GM18951 (cell line): Measurements from ENCODE around the gene XRCC3.
A peak's percentile ranks its signal among the peaks of the same experiment; 100 is the strongest.

ENCODE experiments used
- POLR2A ChIP-seq: IDR thresholded peaks from 4 replicates; pipeline ENCODE4 v1.6.1; 2011; ENCODE audit warnings: mild to moderate bottlenecking; ENCODE audit not compliant: insufficient read length, insufficient read depth; ENCODE audit errors: extremely low read depth
- in situ Hi-C: fragments of 300-500 bp; cut with MboI; formaldehyde crosslinking; loops from one replicate; pipeline ENCODE4 v1.12.0; 2022; ENCODE audit warnings: low sequenced_read_pairs, mixed read lengths, inconsistent platforms; ENCODE audit not compliant: unreplicated experiment

The XRCC3 gene

DNA sequence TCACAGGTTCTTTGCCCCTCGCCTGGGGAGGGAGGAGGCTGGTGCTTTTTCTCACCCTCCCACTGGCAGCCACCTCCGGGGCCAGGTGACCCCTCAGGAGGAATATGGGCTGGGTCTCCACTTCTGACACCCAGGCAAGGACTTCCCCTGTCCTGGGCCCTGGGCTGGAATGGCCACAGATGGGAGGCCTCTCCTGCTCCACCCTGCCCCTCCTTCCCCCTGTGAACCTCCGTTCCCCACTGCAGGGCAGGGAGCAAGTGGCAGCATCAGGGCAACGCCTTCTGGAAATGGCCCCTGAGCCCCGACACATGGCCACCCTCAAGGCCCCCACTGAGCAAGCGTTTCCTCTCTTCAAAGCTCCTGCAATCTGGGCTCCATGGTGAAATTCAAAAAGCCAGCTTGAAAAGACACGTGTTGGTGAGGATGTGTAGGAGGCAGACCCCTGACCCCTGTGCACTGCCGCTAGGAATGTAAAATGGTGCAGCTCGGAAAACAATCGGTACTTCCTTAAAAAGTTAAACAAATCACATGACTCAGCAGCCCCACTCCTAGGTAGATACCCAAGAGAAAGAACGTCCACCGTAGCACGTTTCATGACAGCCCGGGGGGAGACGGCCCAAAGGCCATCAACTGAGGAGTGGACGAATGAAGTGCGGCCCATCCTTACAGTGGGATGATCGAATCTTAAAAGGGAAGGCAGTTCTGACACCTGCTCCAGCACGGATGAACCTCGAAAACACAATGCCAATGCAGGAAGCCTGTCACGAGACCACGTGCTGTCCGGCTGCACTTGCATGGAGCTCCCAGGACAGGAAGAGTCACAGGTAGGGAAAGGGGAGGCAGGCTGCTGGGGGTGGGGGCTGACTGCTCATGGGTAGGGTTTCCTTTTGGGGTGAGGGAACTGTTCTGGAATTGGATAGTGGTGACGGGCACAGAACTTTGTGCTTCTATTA, 11.5 kb downstream of the XRCC3 start:
- in situ Hi-C loops, result no loop called here
- TF ChIP-seq POLR2A, result peak; percentile 8

DNA sequence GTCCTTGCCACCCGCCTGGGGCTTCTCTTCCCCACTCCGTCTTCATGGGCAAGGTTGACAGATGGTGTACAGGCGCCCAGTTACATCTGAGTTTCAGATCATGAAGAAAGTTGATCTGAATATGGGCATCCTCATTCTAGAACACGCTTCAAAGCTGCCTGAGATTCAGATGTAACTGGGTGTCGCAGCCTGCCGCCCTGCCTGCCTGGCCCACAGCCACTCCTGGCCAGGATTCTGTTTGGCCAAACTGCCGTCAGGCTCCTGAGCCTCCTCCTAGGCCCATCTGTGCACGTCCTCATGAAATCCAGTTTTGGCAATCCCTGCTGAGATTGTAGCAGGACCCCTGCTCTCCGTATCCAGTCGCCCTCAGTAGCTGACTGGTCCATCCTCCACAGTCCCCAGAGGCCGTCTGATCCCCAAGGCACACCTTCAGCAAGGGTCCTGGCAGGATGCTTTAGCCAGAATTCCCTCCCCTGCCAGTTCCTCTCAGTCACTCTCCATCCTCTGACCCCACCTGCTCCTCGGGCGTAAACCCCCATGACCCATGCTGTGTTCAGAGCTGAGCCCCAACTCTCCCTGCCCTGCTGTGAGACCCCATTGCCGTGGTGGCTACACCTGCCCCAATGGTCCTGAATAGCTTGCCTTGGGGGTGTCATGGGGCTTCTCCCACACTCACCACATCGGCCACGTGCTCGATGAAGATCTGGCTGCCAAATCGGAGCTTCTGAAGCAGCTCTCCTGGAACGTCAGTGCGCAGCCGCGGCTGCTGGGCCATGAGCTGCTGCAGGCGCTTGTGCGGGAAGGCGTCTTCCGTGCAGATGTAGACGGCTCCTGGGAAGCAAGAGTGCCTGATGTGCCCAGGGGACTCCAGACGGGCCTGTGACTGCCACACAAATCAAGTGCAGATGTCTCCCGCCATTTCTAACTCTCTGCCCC, 12.5 kb downstream of the XRCC3 start:
- peak; percentile 22 for TF ChIP-seq POLR2A
- in situ Hi-C loops, result no loop called here

DNA sequence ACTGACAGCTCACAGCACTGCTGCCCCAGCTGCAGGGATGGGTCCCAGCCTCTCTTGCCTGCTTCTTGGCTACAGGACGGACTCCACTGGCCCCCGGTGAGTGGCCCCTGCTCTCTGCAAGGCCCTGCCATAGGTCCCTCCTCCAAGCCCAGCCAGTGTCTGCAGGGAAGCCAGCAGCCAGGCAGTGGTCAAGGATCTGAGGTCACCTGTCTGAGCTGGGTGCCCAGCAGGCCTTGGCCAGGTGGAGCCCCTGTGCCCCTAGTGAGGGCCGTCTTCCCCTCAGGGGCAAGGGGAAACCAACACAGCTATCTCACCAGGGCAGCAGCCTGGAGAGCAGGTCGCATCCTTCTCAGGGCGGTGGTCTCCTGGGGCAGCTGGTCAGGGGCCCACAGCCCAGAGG, 13.2 kb downstream of the XRCC3 start:
- in situ Hi-C loops, result no loop called here
- no peak for TF ChIP-seq POLR2A

DNA sequence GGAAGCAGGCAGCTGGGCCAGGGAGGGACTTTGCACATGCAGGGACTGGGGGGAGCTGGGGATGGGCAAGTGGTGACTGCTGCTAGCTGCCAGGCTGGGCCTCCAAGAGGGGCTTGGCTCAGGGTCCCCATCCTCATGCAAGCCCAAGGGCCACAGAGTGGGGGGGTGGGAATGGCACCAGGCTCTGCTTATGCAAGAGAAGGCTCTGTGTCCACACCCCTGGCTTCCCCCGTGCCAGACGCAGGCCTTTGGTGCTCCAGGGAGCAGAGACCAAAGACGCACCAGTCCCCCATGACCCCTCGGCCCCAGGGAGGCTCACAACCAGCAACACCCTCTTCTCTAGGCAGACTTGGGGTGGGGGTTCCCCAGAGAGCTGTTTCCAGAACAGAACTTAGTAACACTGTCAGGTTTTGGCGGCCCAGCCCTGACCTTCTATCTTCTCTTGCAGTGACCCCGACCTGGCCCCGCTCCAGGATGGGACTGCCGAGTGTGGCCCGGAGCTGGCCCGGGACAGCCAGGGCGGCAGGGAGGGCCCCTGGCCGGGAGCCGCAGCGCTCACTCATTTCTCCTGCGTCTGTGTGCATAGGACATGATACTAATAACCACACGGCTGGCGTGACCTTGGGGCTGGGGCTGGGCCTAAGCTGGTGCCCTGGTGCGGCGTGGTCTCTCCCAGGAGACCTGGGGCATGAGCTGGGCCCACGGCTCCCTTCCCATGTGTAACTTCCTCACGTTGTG, 14.3 kb downstream of the XRCC3 start:
- peak; percentile 21 for TF ChIP-seq POLR2A
- in situ Hi-C loops, result no loop called here

DNA sequence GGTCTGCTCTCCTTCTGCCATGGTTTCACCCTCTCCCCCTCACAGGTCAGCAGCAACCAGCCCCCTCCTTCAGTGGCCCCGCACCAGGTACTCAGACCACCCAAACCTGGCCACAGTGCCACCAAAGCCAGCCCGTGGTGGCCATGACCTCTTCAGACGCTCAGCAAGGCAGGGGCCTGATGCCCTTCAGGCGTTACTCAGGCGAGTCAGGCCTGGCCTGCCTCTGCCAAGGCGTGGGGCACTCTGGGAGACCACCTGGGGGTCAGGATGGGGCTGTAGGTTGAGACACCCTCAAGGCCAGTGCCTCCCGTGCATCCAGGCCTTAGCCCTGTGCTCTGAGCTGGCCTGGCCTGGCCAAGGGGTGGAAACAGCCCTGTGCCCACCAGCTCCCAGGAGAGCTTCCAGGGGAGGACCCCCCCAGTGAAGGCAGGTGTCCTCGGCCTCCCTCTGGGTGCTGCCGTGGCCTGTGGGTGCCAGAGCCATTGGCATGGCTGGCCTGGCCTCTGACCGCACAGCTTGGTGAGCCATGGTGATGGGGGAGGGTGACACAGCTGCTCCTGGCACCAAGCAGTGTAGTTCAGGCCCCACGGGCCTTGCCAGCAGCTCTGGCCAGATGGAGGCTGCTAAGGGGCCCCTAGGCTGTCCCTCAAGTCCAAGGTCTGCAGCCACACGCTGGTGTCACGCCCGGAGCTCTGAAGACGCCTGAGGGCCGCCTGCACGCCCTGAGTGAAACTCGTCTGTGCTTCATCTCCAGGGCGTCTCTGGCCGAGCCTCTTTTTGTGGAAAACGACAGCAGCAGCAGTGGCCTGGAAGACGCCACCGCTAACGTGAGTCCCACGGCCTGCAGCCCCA, 15.1 kb downstream of the XRCC3 start:
- in situ Hi-C loops, result no loop called here

DNA sequence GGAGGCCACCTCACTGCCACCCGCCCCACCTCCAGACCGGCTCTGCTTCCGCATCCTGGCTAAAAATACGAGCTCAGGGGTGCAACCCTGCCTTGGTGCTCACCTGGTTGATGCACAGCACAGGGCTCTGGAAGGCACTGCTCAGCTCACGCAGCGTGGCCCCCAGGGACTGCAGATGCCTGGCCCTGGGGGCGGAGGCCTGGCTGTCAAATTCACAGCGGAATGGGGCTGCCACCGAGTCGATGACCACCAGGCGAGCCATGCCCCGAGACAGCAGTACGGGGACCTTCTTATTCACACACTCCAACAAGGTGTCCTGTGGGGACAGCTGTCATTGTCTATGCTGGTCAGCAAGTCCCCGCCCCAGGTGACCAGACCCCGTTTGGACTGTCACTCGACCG, 16.0 kb downstream of the XRCC3 start:
- TF ChIP-seq POLR2A, result no peak
- in situ Hi-C loops, result no loop called here

More for the DNA sequence above, 15.1 kb downstream of the XRCC3 start:
- TF ChIP-seq POLR2A, result no peak

DNA sequence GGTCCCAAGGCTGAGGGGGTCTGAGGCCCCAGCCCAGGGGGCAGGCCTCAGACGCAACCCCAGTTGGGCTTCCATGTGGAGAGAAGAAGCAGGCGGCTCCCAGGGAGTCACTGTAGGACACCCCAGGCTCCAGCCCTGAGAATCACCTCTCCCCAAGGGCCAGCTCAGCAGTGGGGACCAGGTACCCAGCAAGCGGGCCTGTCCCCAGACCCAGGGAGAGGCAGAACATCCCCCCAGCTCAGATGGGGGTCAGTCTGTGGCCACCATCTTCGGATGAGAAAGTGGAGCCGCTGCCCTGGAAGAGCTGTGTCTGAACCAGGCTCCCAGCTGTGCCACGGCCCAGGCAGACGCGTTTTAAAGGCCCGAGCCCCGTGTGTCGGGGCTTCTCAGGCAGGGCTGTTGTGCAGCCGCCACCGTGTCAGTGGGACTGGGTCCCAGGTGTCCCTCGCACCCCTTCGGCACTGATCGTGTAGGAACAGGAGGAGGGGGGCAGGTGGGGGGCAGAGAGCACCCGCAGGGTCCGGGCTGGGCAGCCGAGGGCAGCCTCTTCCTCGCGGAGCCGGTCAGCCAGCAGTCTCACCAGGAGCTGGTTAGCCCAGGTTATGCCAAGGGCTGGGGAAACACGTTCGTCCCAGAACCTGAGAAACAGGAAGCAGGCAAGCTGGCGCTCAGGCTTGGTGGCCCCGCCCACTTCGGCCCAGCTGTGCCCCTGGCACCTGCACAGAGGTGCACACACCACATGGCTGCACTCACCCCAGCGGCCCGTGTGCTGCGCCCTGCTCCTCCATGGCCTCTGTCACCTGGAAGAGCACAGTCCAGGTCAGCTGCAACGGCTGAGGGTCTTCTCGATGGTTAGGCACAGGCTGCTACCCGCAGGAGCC, 16.6 kb downstream of the XRCC3 start:
- TF ChIP-seq POLR2A, result peak; percentile 28
- in situ Hi-C loops, result no loop called here

DNA sequence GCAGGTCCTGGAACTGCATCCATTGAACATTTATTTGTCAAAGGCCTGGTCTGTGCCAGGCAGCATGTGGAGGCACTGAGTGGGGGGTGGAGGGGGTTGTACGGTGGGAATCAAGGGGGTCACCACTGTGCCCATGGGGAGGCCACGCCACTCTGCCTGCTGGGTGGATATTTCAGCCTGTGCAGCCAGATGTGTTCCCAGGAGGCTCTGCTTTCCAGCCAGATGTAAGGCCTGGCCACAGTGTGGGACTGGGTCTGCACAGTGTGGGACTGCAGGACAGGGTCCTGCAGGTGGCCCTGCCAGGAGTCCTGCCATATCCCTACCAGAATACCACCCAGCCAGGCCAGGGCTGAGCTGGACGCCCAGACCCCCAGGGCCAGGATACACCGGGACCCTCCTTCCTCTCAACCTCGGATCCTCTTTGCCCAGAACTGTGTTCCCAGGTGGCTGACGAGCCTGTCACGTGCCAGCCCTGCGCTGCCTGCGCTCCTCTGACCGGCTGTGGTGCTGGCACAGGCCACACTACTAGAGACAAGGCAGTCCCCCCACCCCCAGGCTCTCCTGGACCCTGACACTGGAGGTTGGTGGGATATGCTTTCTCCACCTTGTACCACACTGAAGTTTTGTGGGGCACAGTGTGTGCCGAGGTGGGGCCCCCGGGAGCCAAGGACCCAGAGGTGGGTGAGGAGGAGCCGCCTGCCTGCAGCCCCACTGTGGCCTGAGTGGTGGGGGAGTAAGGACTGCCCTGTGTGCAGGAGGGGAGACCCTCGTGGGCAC, 17.5 kb downstream of the XRCC3 start:
- in situ Hi-C loops, result no loop called here
- TF ChIP-seq POLR2A, result no peak

DNA sequence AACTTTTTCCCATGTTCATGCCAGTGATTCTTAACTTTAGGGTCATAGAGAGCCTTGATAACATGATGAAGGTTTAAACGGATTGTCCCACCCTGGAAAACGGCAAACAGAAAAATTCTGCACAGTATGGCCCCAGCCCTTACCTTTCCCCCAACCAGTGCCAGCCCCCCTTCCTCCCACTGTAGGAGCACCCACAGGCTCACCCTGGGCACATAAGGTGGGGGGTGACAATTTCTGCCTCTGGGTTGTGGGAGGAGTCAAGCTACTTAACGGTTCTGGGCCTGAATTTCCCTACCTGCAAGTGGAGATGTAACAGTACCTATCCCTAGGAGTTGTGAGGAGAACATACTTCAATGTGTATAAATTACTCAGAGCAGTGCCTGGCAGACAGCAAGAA, 18.0 kb downstream of the XRCC3 start:
- no peak for TF ChIP-seq POLR2A
- in situ Hi-C loops, result no loop called here

DNA sequence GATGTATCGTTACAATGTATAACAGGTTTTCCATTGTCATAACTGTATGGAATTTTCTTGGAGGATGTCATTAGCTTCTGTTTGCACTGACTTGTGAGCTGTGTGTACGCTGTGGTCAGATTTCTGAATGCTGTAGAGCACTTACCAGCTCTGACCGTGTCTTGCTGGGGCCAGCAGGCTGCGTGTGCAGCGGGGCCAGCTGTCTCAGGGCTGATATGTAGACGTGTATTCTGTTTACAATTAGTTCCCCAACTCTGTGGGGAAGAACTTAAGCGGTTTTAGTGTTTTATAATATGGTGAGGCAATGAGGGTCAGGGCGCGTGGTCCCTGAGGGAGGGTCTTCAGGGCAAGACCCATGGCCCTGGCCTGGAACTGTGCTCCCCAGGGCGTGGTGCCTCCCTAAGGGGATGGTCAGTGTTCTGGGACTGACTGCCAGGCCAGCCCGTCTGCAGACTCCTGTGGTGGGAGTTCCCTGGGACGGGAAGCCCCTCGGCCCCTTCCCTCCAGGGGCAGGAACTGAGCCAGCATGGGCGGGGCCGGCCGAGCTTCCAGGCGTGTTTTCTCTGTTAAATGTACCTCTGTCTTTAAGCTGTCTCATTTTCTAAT, 18.7 kb downstream of the XRCC3 start:
- TF ChIP-seq POLR2A, result no peak
- in situ Hi-C loops, result no loop called here
